SU-DHL-6 (cell line): ENCODE data around the gene DIS3L2.

ENCODE experiments used
- H2AFZ ChIP-seq: fragments of 200-600 bp; sonication (generic); 2 replicates; pipeline ENCODE4 v1.6.1; 2014; ENCODE audit warnings: low read depth, mild to moderate bottlenecking, moderate library complexity, mixed read lengths, antibody characterized with exemption, low read length; ENCODE audit not compliant: severe bottlenecking
- H3F3A ChIP-seq: fragments of 200-600 bp; shearing (Covaris generic); 2 replicates; pipeline ENCODE4 v1.6.0; 2016; ENCODE audit warnings: antibody characterized with exemption, mild to moderate bottlenecking; ENCODE audit not compliant: insufficient read depth
- H3K27ac ChIP-seq: fragments of 200-600 bp; sonication (generic); 2 replicates; pipeline ENCODE4 v1.5.1; 2016; ENCODE audit warnings: low read depth, mild to moderate bottlenecking, low read length, moderate library complexity, mixed read lengths
- H3K27me3 ChIP-seq: fragments of 200-600 bp; sonication (generic), shearing (Covaris generic); 2 replicates; pipeline ENCODE4 v1.6.0; 2014; ENCODE audit warnings: mild to moderate bottlenecking, low read length
- H3K36me3 ChIP-seq: fragments of 200-600 bp; sonication (generic); 2 replicates; pipeline ENCODE4 v1.6.1; 2014; ENCODE audit warnings: mild to moderate bottlenecking, low read length, mixed read lengths
- H3K4me2 ChIP-seq: fragments of 300-600, 200-600 bp; shearing (Covaris generic), sonication (generic); 2 replicates; pipeline ENCODE4 v1.6.0; 2014; ENCODE audit warnings: low read length, low read depth, mild to moderate bottlenecking; ENCODE audit not compliant: poor library complexity, severe bottlenecking
- H3K4me3 ChIP-seq: fragments of 200-600 bp; sonication (generic); 2 replicates; pipeline ENCODE4 v1.5.1; 2014; ENCODE audit warnings: antibody characterized with exemption, low read length, mild to moderate bottlenecking, mixed read lengths; ENCODE audit not compliant: insufficient read depth, poor library complexity, severe bottlenecking
- H3K79me2 ChIP-seq: fragments of 200-600 bp; sonication (generic); 2 replicates; pipeline ENCODE4 v1.6.1; 2014; ENCODE audit warnings: mild to moderate bottlenecking, low read length, moderate library complexity; ENCODE audit not compliant: insufficient read depth
- H3K9ac ChIP-seq: fragments of 200-600 bp; sonication (generic); 2 replicates; pipeline ENCODE4 v1.7.0; 2014; ENCODE audit warnings: mild to moderate bottlenecking, low read length
- H3K9me2 ChIP-seq: fragments of 200-600 bp; sonication (generic); replicated peaks from 2 replicates; pipeline ENCODE4 v1.6.1; 2014; ENCODE audit warnings: low read length; ENCODE audit not compliant: insufficient read depth
- H3K9me3 ChIP-seq: fragments of 200-600 bp; sonication (generic); 2 replicates; pipeline ENCODE4 v1.6.1; 2014; ENCODE audit warnings: low read length, mixed read lengths; ENCODE audit not compliant: insufficient read depth
- H4K20me1 ChIP-seq: fragments of 200-600 bp; sonication (generic); 2 replicates; pipeline ENCODE4 v1.6.1; 2014; ENCODE audit warnings: low read depth, mild to moderate bottlenecking, antibody characterized with exemption, low read length, moderate library complexity, mixed read lengths
- CTCF ChIP-seq: fragments of 200-600 bp; sonication (generic); IDR thresholded peaks from one replicate; pipeline ENCODE4 v1.5.1; 2017; ENCODE audit warnings: antibody characterized with exemption, mild to moderate bottlenecking, low read length, moderate library complexity; ENCODE audit not compliant: insufficient read depth, poor library complexity, severe bottlenecking
- EZH2phosphoT487 ChIP-seq: fragments of 200-600 bp; sonication (generic), shearing (Covaris generic); conservative IDR thresholded peaks from 2 replicates; pipeline ENCODE4 v1.6.1; 2018; ENCODE audit warnings: mild to moderate bottlenecking, antibody characterized with exemption, low read length, moderate library complexity, mixed read lengths

Gene DIS3L2

GRCh38 chr2:232216028-232216427, 254.5 kb downstream of the DIS3L2 start:
- Histone ChIP-seq H3K36me3 (no peaks in the 10 kb centered on the region), H3K9me3 (no peaks in the 10 kb centered on the region), H3F3A (no peaks in the 10 kb centered on the region), H2AFZ (no peak overlapping the region), H3K27me3 (no peaks in the 10 kb centered on the region), H3K79me2 (no peaks in the 10 kb centered on the region), H3K4me2 (no peak overlapping the region), H3K9me2 (no peaks in the 10 kb centered on the region), H3K27ac (no peak overlapping the region), H4K20me1 (no peaks in the 10 kb centered on the region), H3K4me3 (no peak overlapping the region), H3K9ac (no peak overlapping the region)
- TF ChIP-seq EZH2phosphoT487: no peak
- TF ChIP-seq CTCF: no peak

GRCh38 chr2:232218778-232219495, 257.4 kb downstream of the DIS3L2 start:
- Histone ChIP-seq H3K79me2 (no peaks in the 10 kb centered on the region), H2AFZ (no peak overlapping the region)

GRCh38 chr2:232219496-232219870, 258.0 kb downstream of the DIS3L2 start:
- no peaks in the 10 kb centered on the region for H3F3A ChIP-seq
- H4K20me1 ChIP-seq: no peaks in the 10 kb centered on the region
- no peaks in the 10 kb centered on the region for H3K79me2 ChIP-seq
- no peak overlapping the region for H3K4me3 ChIP-seq
- no peaks in the 10 kb centered on the region for H3K36me3 ChIP-seq
- no peaks in the 10 kb centered on the region for H3K9me3 ChIP-seq
- no peaks in the 10 kb centered on the region for H3K9me2 ChIP-seq
- peak overlapping the region; percentile 8; the same call in 1 of the 2 replicates for H3K27ac ChIP-seq
- no peaks in the 10 kb centered on the region for H3K27me3 ChIP-seq
- H3K9ac ChIP-seq: no peak overlapping the region
- peak overlapping the region; percentile 30 for H2AFZ ChIP-seq
- TF ChIP-seq EZH2phosphoT487 (no peak), CTCF (no peak)
- H3K4me2 ChIP-seq: peak overlapping the region; percentile 17

More at GRCh38 chr2:232218778-232219495, 257.4 kb downstream of the DIS3L2 start:
- Histone ChIP-seq H4K20me1 (no peaks in the 10 kb centered on the region), H3K27ac (peak overlapping the region; percentile 8; the same call in 1 of the 2 replicates), H3F3A (no peaks in the 10 kb centered on the region), H3K9me3 (no peaks in the 10 kb centered on the region), H3K4me2 (peak overlapping the region; percentile 17), H3K4me3 (no peak overlapping the region), H3K9ac (no peak overlapping the region), H3K27me3 (no peaks in the 10 kb centered on the region), H3K9me2 (no peaks in the 10 kb centered on the region), H3K36me3 (no peaks in the 10 kb centered on the region)
- TF ChIP-seq EZH2phosphoT487 (no peak), CTCF (no peak)
